ACC112 (cell line): ENCODE results near the gene ZNF213.
"Not testable (repeated sequence)": the region's sequence is repeated elsewhere in the genome, so short reads cannot be mapped to it uniquely, and the experiment has no call there.

ENCODE experiments used
- H2AFZ ChIP-seq: fragments of 200-600 bp; sonication (generic); one replicate; pipeline ENCODE4 v1.6.0; 2017; ENCODE audit warnings: antibody characterized with exemption, low read length; ENCODE audit not compliant: unreplicated experiment
- H3K27ac ChIP-seq: fragments of 200-600 bp; sonication (generic); 2 replicates; pipeline ENCODE4 v1.5.1; 2014; ENCODE audit warnings: low read depth, mild to moderate bottlenecking, antibody characterized with exemption, low read length, moderate library complexity
- H3K27me3 ChIP-seq: fragments of 200-600 bp; sonication (generic); 2 replicates; pipeline ENCODE4 v1.6.1; 2014; ENCODE audit warnings: mild to moderate bottlenecking, antibody characterized with exemption, low read length, moderate library complexity, mixed read lengths; ENCODE audit not compliant: insufficient read depth
- H3K36me3 ChIP-seq: fragments of 200-600 bp; sonication (generic); 2 replicates; pipeline ENCODE4 v1.6.1; 2016; ENCODE audit warnings: mild to moderate bottlenecking, antibody characterized with exemption, low read length, moderate library complexity, mixed read lengths; ENCODE audit not compliant: insufficient read depth
- H3K4me1 ChIP-seq: fragments of 200-600 bp; sonication (generic); one replicate; pipeline ENCODE4 v1.6.1; 2016; ENCODE audit warnings: low read length, mixed read lengths; ENCODE audit not compliant: insufficient read depth, unreplicated experiment, control insufficient read depth
- H3K4me3 ChIP-seq: fragments of 200-600 bp; sonication (generic); 2 replicates; pipeline ENCODE4 v1.5.1; 2014; ENCODE audit warnings: mild to moderate bottlenecking, low read depth, low read length
- H3K79me2 ChIP-seq: fragments of 200-600 bp; sonication (generic); one replicate; pipeline ENCODE4 v1.6.0; 2016; ENCODE audit warnings: low read length; ENCODE audit not compliant: control insufficient read depth, unreplicated experiment, insufficient read depth

Gene ZNF213

GRCh38 chr16:3174618-3175148 lies 39.9 kb downstream of the ZNF213 start:
- H3K36me3 ChIP-seq, result no peaks in the 10 kb centered on the region
- H3K27me3 ChIP-seq, result peaks cover 19% of the 10 kb centered on the region
- H3K27ac ChIP-seq, result no peak overlapping the region
- H3K4me3 ChIP-seq, result peak overlapping the region; percentile 73
- no peaks in the 10 kb centered on the region for H3K79me2 ChIP-seq
- H3K4me1 ChIP-seq, result no peaks in the 10 kb centered on the region
- H2AFZ ChIP-seq, result no peak overlapping the region

GRCh38 chr16:3175157-3176093 lies 40.6 kb downstream of the ZNF213 start:
- Histone ChIP-seq H3K4me3 (peak overlapping the region; percentile 73), H3K27me3 (peaks cover 12% of the 10 kb centered on the region)

GRCh38 chr16:3179651-3180050 lies 44.8 kb downstream of the ZNF213 start:
- no peak overlapping the region for H3K27ac ChIP-seq
- no peaks in the 10 kb centered on the region for H3K79me2 ChIP-seq
- no peak overlapping the region for H2AFZ ChIP-seq
- peaks cover 9% of the 10 kb centered on the region; the same call in 1 of the 2 replicates for H3K27me3 ChIP-seq
- H3K4me1 ChIP-seq, result no peaks in the 10 kb centered on the region
- H3K36me3 ChIP-seq, result no peaks in the 10 kb centered on the region
- no peak overlapping the region for H3K4me3 ChIP-seq

More at GRCh38 chr16:3175157-3176093, 40.6 kb downstream of the ZNF213 start:
- no peaks in the 10 kb centered on the region for H3K36me3 ChIP-seq
- no peak overlapping the region for H3K27ac ChIP-seq
- H3K4me1 ChIP-seq, result no peaks in the 10 kb centered on the region
- H2AFZ ChIP-seq, result peak overlapping the region; percentile 39
- H3K79me2 ChIP-seq, result no peaks in the 10 kb centered on the region

- Histone ChIP-seq H3K36me3 (no peaks in the 10 kb centered on the region), H3K4me1 (no peaks in the 10 kb centered on the region), H3K27me3 (peaks cover 9% of the 10 kb centered on the region; the same call in 1 of the 2 replicates), H3K27ac (no peak overlapping the region), H3K79me2 (no peaks in the 10 kb centered on the region), H3K4me3 (no peak overlapping the region; the same call in 1 of the 2 replicates), H2AFZ (no peak overlapping the region)
Observed at GRCh38 chr16:3180445-3180878, 45.6 kb downstream of the ZNF213 start.

- H3K4me1 ChIP-seq, H3K36me3 ChIP-seq, H3K27ac ChIP-seq, H3K27me3 ChIP-seq, H3K79me2 ChIP-seq, H2AFZ ChIP-seq: not testable (repeated sequence)
- H3K4me3 ChIP-seq, result peak overlapping the region; percentile 83; the same call in 1 of the 2 replicates
Observed at GRCh38 chr16:3182293-3182607, 47.4 kb downstream of the ZNF213 start.

- no peaks in the 10 kb centered on the region for H3K79me2 ChIP-seq
- no peaks in the 10 kb centered on the region for H3K36me3 ChIP-seq
- peak overlapping the region; percentile 26 for H2AFZ ChIP-seq
- peak overlapping the region; percentile 83 for H3K4me3 ChIP-seq
- H3K4me1 ChIP-seq, result no peaks in the 10 kb centered on the region
- no peak overlapping the region for H3K27ac ChIP-seq
- peaks cover 9% of the 10 kb centered on the region; the same call in 1 of the 2 replicates for H3K27me3 ChIP-seq
Observed at GRCh38 chr16:3182608-3183444, 48.0 kb downstream of the ZNF213 start.

- H3K27me3 ChIP-seq, result peaks cover 9% of the 10 kb centered on the region; the same call in 1 of the 2 replicates
Observed at GRCh38 chr16:3183445-3184139, 48.8 kb downstream of the ZNF213 start.

GRCh38 chr16:3186946-3187690 lies 52.3 kb downstream of the ZNF213 start:
- Histone ChIP-seq H3K4me3 (peak overlapping the region; percentile 35; the same call in 1 of the 2 replicates), H3K4me1 (no peaks in the 10 kb centered on the region), H3K27me3 (no peaks in the 10 kb centered on the region), H2AFZ (no peak overlapping the region), H3K36me3 (no peaks in the 10 kb centered on the region), H3K79me2 (no peaks in the 10 kb centered on the region), H3K27ac (no peak overlapping the region)

More at GRCh38 chr16:3183445-3184139, 48.8 kb downstream of the ZNF213 start:
- peak overlapping the region; percentile 26 for H2AFZ ChIP-seq
- peak overlapping the region; percentile 83 for H3K4me3 ChIP-seq
- no peaks in the 10 kb centered on the region for H3K4me1 ChIP-seq
- H3K79me2 ChIP-seq, result no peaks in the 10 kb centered on the region
- H3K27ac ChIP-seq, result no peak overlapping the region
- no peaks in the 10 kb centered on the region for H3K36me3 ChIP-seq

- H3K27ac ChIP-seq, result 0 out of 2 replicates have a peak within 1 kb of the TSS, but pooled peaks have one; percentile 8
- peak within 1 kb of the TSS; percentile 98 for H2AFZ ChIP-seq
- no peaks in the 10 kb centered on the region for H3K27me3 ChIP-seq
- H3K4me3 ChIP-seq, result peak within 1 kb of the TSS; percentile 82
- H3K4me1 ChIP-seq, result no peaks in the 10 kb centered on the region
- no peaks in the 10 kb centered on the region for H3K79me2 ChIP-seq
- no peaks in the 10 kb centered on the region for H3K36me3 ChIP-seq
Observed at GRCh38 chr16:3187798-3188674, 53.2 kb downstream of the ZNF213 start, which contains the start of gene OR1F1. Gene OR1F1, plus strand, starts transcription at chr16:3188204.
